Measurements from ENCODE around the gene ESYT3. TPM values are rescaled to one million over a fixed set of nuclear protein-coding genes. Genes with fewer than 3 reads are reported as not detected.

ESYT3 gene
- total RNA-seq, 1 donor from 2014 or later: 2.2 TPM

DNA sequence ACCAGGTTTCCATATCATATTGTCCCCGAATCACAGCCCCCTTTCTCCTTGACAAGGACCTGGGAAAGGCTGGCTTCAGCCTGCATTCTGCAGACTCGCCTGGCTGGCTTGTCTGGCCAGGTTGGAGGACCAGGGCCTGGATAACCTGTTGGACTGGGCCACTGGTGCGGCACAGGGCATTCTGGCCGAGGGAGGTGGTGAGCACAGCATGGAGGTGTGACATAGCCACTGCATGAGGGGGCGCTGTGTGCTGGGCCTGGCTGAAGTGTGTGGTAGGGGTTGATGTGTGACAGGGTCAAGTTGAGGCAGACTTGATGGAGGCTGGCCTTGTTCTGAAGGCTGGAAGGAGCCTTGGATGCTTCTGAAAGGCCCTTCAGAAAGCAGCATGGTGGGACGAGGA, 2.9 kb downstream of the ESYT3 start:
- no peak for DNase-seq (ENCODE audit: low read depth)
- H3K4me3 ChIP-seq (ENCODE audit: low read depth, low read length): no peak overlapping the region
- TF ChIP-seq, protein P1, sequence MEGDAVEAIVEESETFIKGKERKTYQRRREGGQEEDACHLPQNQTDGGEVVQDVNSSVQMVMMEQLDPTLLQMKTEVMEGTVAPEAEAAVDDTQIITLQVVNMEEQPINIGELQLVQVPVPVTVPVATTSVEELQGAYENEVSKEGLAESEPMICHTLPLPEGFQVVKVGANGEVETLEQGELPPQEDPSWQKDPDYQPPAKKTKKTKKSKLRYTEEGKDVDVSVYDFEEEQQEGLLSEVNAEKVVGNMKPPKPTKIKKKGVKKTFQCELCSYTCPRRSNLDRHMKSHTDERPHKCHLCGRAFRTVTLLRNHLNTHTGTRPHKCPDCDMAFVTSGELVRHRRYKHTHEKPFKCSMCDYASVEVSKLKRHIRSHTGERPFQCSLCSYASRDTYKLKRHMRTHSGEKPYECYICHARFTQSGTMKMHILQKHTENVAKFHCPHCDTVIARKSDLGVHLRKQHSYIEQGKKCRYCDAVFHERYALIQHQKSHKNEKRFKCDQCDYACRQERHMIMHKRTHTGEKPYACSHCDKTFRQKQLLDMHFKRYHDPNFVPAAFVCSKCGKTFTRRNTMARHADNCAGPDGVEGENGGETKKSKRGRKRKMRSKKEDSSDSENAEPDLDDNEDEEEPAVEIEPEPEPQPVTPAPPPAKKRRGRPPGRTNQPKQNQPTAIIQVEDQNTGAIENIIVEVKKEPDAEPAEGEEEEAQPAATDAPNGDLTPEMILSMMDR (conservative IDR thresholded peaks at IDR 0.05; ENCODE audit: low read depth, low read length): no peak

- no peak for DNase-seq (ENCODE audit: low read depth)
- TF ChIP-seq, protein P1 (conservative IDR thresholded peaks at IDR 0.05; ENCODE audit: low read depth, low read length): no peak
- H3K4me3 ChIP-seq (ENCODE audit: low read depth, low read length): no peak overlapping the region
Observed at GRCh38 chr3:138438896-138439295, 4.5 kb downstream of the ESYT3 start.

- no peak overlapping the region for H3K4me3 ChIP-seq (ENCODE audit: low read depth, low read length)
- DNase-seq (ENCODE audit: low read depth): no peak
- TF ChIP-seq, protein P1 (conservative IDR thresholded peaks at IDR 0.05; ENCODE audit: low read depth, low read length): no peak
Observed at GRCh38 chr3:138439646-138440045, 5.2 kb downstream of the ESYT3 start.

DNA sequence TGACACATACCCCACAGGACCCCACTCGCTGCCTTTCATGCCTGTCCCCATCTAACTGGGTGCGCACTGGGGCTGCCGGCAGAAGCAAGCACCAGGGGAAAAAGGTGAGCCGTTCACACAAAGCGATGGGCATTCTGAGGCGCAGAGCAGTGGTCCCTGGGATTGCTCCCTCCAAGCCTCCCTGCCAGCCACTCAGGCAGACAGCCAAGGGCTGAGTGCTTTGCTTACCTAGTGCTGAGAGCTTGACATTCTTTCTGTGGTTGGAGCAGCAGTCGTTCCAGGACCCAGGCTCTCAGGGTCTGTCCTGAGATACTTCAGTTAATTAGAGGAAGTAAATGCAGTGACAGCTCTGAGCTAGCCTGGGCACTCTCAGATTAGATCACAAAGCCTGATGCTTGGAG, 5.7 kb downstream of the ESYT3 start:
- TF ChIP-seq, protein P1 (conservative IDR thresholded peaks at IDR 0.05; ENCODE audit: low read depth, low read length): no peak
- no peak for DNase-seq (ENCODE audit: low read depth)
- no peak overlapping the region for H3K4me3 ChIP-seq (ENCODE audit: low read depth, low read length)

- no peak for DNase-seq (ENCODE audit: low read depth)
- TF ChIP-seq, protein P1 (conservative IDR thresholded peaks at IDR 0.05; ENCODE audit: low read depth, low read length): no peak
- H3K4me3 ChIP-seq (ENCODE audit: low read depth, low read length): no peak overlapping the region
Observed at GRCh38 chr3:138440596-138440995, 6.2 kb downstream of the ESYT3 start.

DNA sequence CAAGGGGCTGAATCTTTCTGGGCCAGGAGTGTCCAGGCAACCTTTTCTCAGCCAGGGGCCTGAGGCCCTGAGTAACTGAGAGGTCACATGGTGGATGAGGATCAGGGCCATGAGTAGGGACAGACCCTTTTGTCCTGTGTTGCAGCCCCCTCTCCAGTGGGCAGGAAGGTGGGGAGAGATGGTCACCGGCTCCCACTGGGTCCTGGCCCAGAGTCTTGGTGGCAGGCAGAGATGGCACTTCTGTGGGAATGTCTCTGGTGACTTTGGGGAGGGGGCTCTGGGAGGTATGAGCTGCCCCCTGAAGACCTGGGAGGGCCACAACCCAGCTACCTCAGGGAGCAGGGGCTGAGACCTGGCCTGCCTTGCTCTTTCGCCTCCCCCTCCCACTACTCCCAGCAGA, 6.8 kb downstream of the ESYT3 start:
- no peak for DNase-seq (ENCODE audit: low read depth)
- TF ChIP-seq, protein P1 (conservative IDR thresholded peaks at IDR 0.05; ENCODE audit: low read depth, low read length): no peak
- H3K4me3 ChIP-seq (ENCODE audit: low read depth, low read length): no peak overlapping the region

GRCh38 chr3:138441742-138442141, 7.3 kb downstream of the ESYT3 start:
- DNase-seq (ENCODE audit: low read depth): no peak
- TF ChIP-seq, protein P1 (conservative IDR thresholded peaks at IDR 0.05; ENCODE audit: low read depth, low read length): no peak

More at GRCh38 chr3:138441742-138442141, 7.3 kb downstream of the ESYT3 start:
- no peak overlapping the region for H3K4me3 ChIP-seq (ENCODE audit: low read depth, low read length)
